ENCODE results near the gene MAD2L2. TPM values are rescaled to one million over a fixed set of nuclear protein-coding genes. Genes with fewer than 3 reads are reported as not detected.
A peak's percentile ranks its signal among the peaks of the same experiment; 100 is the strongest.

The MAD2L2 gene
- total and polyA plus RNA-seq, 9 of the 15 experiments (the other 6 are each of a cell fraction or from before 2014, with no cell fraction given) = 12.4 to 286 (median 143) TPM

DNA sequence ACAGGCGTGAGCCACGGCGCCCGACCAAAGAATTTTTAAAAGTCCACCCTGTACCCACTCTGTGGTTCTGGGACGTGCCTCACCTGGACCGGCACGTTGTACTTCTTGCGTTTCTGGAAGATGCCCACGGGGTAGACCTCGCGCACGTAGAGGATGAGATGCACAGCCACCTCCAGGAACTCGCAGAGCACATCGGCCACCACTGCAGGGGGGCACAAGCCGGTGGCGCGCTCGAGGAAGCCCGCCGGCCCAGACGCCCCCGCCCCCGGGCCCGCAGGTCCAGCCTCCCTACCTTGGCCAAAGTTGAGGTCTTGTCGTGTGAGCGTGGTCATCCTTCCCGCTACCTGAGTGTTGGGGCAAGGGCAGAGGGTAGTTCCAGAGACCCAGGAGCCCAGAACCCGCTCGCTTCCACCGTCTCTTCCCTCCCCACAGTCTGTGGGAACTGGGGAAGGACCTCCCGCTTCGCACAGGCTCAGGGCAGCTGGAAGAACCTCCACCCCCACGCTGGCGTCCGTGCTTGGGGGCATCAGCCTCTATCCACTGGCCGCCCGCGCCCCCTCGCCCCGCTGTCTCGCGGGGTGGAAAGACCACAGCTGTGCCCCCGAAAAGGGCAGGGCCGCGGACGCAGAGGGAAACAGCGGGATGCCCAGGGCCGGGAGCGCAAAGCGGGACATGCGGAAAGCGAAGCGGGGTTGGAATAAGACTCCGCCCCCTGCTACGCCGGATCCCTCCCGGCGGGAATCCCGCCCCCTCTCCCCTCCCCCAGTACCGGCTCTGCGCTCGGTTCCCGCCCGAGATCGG, 478 bp downstream of the MAD2L2 start (continued):
- TF ChIP-seq, protein P1, sequence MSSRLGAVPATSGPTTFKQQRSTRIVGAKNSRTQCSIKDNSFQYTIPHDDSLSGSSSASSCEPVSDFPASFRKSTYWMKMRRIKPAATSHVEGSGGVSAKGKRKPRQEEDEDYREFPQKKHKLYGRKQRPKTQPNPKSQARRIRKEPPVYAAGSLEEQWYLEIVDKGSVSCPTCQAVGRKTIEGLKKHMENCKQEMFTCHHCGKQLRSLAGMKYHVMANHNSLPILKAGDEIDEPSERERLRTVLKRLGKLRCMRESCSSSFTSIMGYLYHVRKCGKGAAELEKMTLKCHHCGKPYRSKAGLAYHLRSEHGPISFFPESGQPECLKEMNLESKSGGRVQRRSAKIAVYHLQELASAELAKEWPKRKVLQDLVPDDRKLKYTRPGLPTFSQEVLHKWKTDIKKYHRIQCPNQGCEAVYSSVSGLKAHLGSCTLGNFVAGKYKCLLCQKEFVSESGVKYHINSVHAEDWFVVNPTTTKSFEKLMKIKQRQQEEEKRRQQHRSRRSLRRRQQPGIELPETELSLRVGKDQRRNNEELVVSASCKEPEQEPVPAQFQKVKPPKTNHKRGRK (tag; IDR thresholded peaks at IDR 0.05) = no peak
- TF ChIP-seq MTA3 (IDR thresholded peaks at IDR 0.05; ENCODE audit: borderline replicate concordance) (peak; percentile 15; the same call in 1 of the 2 replicates), FOXA1 (IDR thresholded peaks at IDR 0.05; ENCODE audit: borderline replicate concordance) (no peak), U2AF2 (optimal IDR thresholded peaks at IDR 0.05; ENCODE audit: low read depth, low read length) (no peak), NFE2L1 (tag; IDR thresholded peaks at IDR 0.05; ENCODE audit: borderline replicate concordance, low read depth) (no peak), ASH1L (IDR thresholded peaks at IDR 0.05; ENCODE audit: borderline replicate concordance, low read depth, partially characterized antibody) (no peak), CXXC5 (CRISPR knock-in tag; IDR thresholded peaks at IDR 0.05) (no peak), IRF2 (CRISPR knock-in tag; IDR thresholded peaks at IDR 0.05) (no peak), SRSF7 (optimal IDR thresholded peaks at IDR 0.05; ENCODE audit: low read depth, low read length) (no peak), MYBL2 (IDR thresholded peaks at IDR 0.05; ENCODE audit: low read depth) (no peak), MYBL2 (CRISPR knock-in tag; IDR thresholded peaks at IDR 0.05; ENCODE audit: borderline replicate concordance) (no peak), PHB (CRISPR knock-in tag; IDR thresholded peaks at IDR 0.05) (peak; percentile 67), MAZ (CRISPR knock-in tag; conservative IDR thresholded peaks at IDR 0.05 in 1 of 2, IDR thresholded peaks at IDR 0.05 in 1 of 2) (no peak), JUN (IDR thresholded peaks at IDR 0.05; ENCODE audit: borderline replicate concordance, low read depth, low read length) (no peak), JUN (CRISPR knock-in tag; IDR thresholded peaks at IDR 0.05; ENCODE audit: borderline replicate concordance) (no peak; the same call in 1 of the 2 replicates)
- TF ChIP-seq, protein P2, sequence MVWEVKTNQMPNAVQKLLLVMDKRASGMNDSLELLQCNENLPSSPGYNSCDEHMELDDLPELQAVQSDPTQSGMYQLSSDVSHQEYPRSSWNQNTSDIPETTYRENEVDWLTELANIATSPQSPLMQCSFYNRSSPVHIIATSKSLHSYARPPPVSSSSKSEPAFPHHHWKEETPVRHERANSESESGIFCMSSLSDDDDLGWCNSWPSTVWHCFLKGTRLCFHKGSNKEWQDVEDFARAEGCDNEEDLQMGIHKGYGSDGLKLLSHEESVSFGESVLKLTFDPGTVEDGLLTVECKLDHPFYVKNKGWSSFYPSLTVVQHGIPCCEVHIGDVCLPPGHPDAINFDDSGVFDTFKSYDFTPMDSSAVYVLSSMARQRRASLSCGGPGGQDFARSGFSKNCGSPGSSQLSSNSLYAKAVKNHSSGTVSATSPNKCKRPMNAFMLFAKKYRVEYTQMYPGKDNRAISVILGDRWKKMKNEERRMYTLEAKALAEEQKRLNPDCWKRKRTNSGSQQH (CRISPR knock-in tag; IDR thresholded peaks at IDR 0.05) = no peak
- TF ChIP-seq, protein P3, sequence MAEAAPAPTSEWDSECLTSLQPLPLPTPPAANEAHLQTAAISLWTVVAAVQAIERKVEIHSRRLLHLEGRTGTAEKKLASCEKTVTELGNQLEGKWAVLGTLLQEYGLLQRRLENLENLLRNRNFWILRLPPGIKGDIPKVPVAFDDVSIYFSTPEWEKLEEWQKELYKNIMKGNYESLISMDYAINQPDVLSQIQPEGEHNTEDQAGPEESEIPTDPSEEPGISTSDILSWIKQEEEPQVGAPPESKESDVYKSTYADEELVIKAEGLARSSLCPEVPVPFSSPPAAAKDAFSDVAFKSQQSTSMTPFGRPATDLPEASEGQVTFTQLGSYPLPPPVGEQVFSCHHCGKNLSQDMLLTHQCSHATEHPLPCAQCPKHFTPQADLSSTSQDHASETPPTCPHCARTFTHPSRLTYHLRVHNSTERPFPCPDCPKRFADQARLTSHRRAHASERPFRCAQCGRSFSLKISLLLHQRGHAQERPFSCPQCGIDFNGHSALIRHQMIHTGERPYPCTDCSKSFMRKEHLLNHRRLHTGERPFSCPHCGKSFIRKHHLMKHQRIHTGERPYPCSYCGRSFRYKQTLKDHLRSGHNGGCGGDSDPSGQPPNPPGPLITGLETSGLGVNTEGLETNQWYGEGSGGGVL (CRISPR knock-in tag; IDR thresholded peaks at IDR 0.05) = no peak
- TF ChIP-seq, protein P4, sequence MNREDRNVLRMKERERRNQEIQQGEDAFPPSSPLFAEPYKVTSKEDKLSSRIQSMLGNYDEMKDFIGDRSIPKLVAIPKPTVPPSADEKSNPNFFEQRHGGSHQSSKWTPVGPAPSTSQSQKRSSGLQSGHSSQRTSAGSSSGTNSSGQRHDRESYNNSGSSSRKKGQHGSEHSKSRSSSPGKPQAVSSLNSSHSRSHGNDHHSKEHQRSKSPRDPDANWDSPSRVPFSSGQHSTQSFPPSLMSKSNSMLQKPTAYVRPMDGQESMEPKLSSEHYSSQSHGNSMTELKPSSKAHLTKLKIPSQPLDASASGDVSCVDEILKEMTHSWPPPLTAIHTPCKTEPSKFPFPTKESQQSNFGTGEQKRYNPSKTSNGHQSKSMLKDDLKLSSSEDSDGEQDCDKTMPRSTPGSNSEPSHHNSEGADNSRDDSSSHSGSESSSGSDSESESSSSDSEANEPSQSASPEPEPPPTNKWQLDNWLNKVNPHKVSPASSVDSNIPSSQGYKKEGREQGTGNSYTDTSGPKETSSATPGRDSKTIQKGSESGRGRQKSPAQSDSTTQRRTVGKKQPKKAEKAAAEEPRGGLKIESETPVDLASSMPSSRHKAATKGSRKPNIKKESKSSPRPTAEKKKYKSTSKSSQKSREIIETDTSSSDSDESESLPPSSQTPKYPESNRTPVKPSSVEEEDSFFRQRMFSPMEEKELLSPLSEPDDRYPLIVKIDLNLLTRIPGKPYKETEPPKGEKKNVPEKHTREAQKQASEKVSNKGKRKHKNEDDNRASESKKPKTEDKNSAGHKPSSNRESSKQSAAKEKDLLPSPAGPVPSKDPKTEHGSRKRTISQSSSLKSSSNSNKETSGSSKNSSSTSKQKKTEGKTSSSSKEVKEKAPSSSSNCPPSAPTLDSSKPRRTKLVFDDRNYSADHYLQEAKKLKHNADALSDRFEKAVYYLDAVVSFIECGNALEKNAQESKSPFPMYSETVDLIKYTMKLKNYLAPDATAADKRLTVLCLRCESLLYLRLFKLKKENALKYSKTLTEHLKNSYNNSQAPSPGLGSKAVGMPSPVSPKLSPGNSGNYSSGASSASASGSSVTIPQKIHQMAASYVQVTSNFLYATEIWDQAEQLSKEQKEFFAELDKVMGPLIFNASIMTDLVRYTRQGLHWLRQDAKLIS (CRISPR knock-in tag; IDR thresholded peaks at IDR 0.05) = 0 out of 2 replicates have a peak, but pooled peaks have one; percentile 17
